ENCODE data around the gene TRMT2A. TPM values are rescaled to one million over a fixed set of nuclear protein-coding genes. Genes with fewer than 3 reads are reported as not detected.

Gene TRMT2A
- total RNA-seq, 6 experiments from 2014 or later, result 26.9 to 54.6 (median 29.1) TPM

DNA sequence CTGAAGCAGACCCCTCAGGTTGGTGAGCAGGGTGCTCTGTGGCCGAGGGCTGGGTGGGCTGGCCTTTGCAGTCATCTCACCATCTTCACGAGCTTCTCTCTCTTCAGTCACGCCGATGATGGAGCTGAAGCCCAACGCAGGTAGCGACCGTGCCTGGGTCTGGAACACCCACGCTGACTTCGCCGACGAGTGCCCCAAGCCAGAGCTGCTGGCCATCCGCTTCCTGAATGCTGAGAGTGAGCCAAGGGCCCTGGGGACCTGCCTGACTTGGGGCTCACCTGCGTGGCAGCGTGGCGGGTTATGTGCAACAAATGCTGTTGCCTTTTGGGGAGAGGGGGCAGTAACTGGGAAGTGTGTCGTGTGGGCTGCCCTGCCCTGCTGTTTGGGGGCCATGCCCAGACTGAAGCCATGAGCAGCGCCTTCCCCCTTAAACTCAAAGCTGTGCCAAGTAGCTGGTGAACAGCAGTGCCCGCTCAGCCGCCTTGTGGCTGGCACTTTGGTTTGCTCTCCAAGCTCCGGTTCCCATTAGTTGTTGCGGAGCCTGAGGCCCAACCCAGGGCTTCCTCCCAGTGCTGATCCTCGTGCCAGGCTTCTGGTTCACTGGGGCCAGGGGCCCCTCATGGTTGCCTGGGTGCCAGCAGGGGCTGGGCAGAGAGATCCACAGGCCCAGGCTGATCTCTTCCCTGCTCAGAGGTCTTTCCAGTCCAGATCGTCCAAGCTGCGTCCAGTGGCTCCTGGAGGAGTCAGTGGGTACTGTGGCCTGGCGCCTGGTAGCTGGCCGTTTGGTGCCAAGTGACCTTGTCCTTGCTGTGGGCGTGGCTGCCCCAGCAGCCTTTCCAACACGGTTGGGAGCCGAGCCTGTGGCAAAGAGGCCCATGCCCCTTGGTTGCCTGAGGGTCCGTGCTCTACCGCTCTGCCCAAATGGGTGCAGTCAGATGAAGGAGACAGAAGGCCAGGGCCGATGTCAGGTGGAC is 8.5 kb upstream of the TRMT2A start:
- Histone ChIP-seq H3K9me3 (no peaks in the 10 kb centered on the region), H3K27me3 (no peaks in the 10 kb centered on the region), H3K27ac (peak overlapping the region in 2 of 3 donors; percentile 66 to 86), H3K4me1 (peaks cover 0 to 44% (median 23%) of the 10 kb centered on the region in 4 donors), H3K36me3 (peaks cover 0 to 19% (median 2%) of the 10 kb centered on the region in 4 donors), H3K4me3 (no peak overlapping the region)
- ATAC-seq, result peak; percentile 75 to 83 (median 78)
- intact Hi-C loops (cut with DNase I), result no loop called here
- DNase-seq, result peak; percentile 74 to 91 (median 88)
- TF ChIP-seq, protein P1, sequence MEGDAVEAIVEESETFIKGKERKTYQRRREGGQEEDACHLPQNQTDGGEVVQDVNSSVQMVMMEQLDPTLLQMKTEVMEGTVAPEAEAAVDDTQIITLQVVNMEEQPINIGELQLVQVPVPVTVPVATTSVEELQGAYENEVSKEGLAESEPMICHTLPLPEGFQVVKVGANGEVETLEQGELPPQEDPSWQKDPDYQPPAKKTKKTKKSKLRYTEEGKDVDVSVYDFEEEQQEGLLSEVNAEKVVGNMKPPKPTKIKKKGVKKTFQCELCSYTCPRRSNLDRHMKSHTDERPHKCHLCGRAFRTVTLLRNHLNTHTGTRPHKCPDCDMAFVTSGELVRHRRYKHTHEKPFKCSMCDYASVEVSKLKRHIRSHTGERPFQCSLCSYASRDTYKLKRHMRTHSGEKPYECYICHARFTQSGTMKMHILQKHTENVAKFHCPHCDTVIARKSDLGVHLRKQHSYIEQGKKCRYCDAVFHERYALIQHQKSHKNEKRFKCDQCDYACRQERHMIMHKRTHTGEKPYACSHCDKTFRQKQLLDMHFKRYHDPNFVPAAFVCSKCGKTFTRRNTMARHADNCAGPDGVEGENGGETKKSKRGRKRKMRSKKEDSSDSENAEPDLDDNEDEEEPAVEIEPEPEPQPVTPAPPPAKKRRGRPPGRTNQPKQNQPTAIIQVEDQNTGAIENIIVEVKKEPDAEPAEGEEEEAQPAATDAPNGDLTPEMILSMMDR (IDR thresholded peaks at IDR 0.05), result peak in 3 of 4 donors; percentile 14 to 32 (median 25)
- no peak for TF ChIP-seq POLR2A (IDR thresholded peaks at IDR 0.05)
- 74% methylated on average over 10 of the region's 32 CpGs for WGBS (ENCODE audit: insufficient coverage, low coverage, low lambda C conversion rate, missing lambda C conversion rate)

DNA sequence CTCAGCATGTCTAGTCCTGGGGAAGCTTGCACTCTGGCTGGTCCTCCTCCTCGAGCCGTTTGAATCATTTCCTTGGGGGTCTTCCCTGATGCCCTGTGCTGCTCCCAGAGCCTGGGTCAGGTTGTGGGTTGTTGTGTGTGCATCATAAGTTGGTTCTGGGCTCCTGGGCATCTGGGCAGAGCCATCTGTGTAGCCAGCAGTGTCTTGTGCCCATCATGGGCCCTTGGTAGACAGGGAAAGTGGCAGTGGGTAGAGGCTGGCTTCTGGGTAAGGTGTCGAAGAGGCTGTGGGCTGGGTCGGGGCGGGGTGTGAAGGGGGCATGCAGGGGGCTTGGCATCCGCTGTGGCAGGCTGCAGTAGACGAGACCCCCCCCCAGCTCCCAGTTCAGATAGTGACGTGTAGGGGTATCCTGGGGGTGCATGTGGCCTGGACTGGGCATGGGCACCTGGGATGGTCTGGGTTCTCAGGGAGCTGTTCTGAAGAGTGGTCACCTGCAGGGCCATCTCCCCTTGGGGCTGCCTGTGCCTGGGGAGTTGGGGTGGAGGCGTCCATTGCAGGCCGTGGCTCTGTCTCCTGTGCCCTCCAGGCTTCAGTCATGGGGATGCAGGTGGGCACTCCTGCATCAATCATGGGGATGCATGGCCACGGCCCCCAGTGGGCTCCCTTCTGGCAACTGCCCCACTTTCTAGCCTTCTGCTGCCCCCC is 7.2 kb upstream of the TRMT2A start:
- Histone ChIP-seq H3K4me3 (no peak overlapping the region), H3K27me3 (no peaks in the 10 kb centered on the region), H3K27ac (peak overlapping the region in 1 of 3 donors; percentile 86), H3K4me1 (peaks cover 0 to 36% (median 19%) of the 10 kb centered on the region in 4 donors), H3K9me3 (no peaks in the 10 kb centered on the region), H3K36me3 (peaks cover 0 to 31% (median 8%) of the 10 kb centered on the region in 4 donors)
- no peak for DNase-seq
- no CpG with 5 or more reads among the region's 11 CpGs for WGBS (ENCODE audit: insufficient coverage, low coverage, low lambda C conversion rate, missing lambda C conversion rate)
- TF ChIP-seq, protein P1 (IDR thresholded peaks at IDR 0.05), result no peak
- no peak for TF ChIP-seq POLR2A (IDR thresholded peaks at IDR 0.05)
- intact Hi-C loops (cut with DNase I), result no loop called here
- no peak for ATAC-seq

DNA sequence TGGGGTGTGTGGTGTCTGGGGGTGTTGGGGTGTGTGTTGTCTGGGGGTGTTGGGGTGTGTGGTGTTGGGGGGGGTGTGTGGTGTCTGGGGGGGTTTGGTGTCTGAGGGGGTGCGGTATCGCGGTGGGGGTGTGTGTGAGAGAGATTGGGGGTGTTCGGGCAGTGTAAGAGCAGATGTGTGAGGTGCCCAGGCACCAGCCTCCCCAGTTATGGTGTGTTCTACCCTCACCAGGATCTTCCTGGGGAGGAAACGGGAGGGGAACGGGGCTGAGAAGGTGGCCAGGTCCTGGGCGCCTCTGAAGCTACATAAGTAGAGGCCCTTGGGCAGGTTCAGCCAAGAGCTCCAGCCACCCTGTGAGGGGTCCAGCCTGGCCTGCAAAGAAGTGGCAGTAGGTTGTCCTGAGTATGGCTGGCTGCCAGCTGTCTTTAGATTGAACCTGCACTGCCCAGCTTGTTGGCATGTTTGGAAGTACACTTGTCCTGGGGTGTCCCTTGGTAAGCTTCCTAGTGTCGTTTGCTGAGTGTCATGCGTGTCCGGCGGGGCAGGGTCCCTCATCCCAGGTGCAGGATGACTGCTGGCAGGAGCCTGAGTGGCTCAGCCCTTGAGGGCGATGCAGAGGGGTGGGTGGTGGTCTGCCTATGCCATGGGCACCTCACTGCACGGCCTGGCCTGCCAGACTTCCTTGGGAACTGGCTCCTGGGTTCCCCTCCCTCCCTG is 6.5 kb upstream of the TRMT2A start:
- H3K36me3 ChIP-seq, result peaks cover 0 to 34% (median 9%) of the 10 kb centered on the region in 4 donors
- TF ChIP-seq POLR2A (IDR thresholded peaks at IDR 0.05), result no peak
- TF ChIP-seq, protein P1 (IDR thresholded peaks at IDR 0.05), result no peak
- peaks cover 1 to 35% (median 18%) of the 10 kb centered on the region in 4 donors for H3K4me1 ChIP-seq
- H3K27me3 ChIP-seq, result no peaks in the 10 kb centered on the region
- H3K4me3 ChIP-seq, result no peak overlapping the region
- intact Hi-C loops (cut with DNase I), result no loop called here
- WGBS (ENCODE audit: insufficient coverage, low coverage, low lambda C conversion rate, missing lambda C conversion rate), result 97% methylated on average over 6 of the region's 13 CpGs
- H3K27ac ChIP-seq, result no peak overlapping the region
- DNase-seq (no peak), ATAC-seq (no peak)
- H3K9me3 ChIP-seq, result no peaks in the 10 kb centered on the region

DNA sequence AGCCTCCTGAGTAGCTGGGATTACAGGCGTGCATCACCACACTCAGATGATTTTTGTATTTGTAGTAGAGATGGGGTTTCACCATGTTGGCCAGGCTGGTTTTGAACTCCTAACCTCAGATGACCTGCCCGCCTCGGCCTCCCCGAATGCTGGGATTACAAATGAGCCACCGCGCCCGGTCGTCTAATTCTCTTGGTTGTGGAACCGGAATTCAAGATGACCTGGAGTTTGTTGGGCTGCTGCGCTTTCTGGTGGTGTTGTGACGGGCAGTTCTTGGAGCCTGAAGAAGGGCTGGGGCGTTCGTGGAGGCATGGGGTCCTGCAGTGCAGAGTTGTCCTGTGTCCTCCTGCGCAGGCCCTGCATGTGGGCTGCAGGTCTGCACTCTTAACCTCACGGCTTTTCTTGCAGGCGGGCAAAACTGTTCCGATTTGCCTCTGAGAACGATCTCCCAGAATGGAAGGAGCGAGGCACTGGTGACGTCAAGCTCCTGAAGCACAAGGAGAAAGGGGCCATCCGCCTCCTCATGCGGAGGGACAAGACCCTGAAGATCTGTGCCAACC is 4.9 kb upstream of the TRMT2A start:
- Histone ChIP-seq H3K9me3 (no peaks in the 10 kb centered on the region), H3K4me1 (peaks cover 3 to 39% (median 18%) of the 10 kb centered on the region in 4 donors), H3K27me3 (no peaks in the 10 kb centered on the region), H3K4me3 (no peak overlapping the region), H3K27ac (no peak overlapping the region), H3K36me3 (peaks cover 0 to 34% (median 9%) of the 10 kb centered on the region in 4 donors)
- intact Hi-C loops (cut with DNase I), result no loop called here
- DNase-seq, result no peak
- TF ChIP-seq POLR2A (IDR thresholded peaks at IDR 0.05), result no peak
- TF ChIP-seq, protein P1 (IDR thresholded peaks at IDR 0.05), result no peak
- 92% methylated on average over 19 of the region's 22 CpGs for WGBS (ENCODE audit: insufficient coverage, low coverage, low lambda C conversion rate, missing lambda C conversion rate)
- no peak for ATAC-seq
